RWPE2 (cell line): Measurements from ENCODE around the gene IPPK.

Experiments
- ATAC-seq: fragments of 200-7000 bp; cut with Tn5 transposase; 3 replicates; pipeline ENCODE4 v1.9.1; 2021; ENCODE audit warnings: low read depth
- DNase-seq: peaks from one replicate; pipeline ENCODE4 v3.0.0-alpha.2; 2020; ENCODE audit warnings: low spot score
- H3K27ac ChIP-seq: fragments of 450-650 bp; 2 replicates; pipeline ENCODE4 v1.5.1; 2017; ENCODE audit warnings: mild to moderate bottlenecking; ENCODE audit not compliant: poor library complexity, severe bottlenecking
- H3K27me3 ChIP-seq: fragments of 250-450 bp; sonication (Bioruptor Pico); 2 replicates; pipeline ENCODE4 v1.5.1; 2021; ENCODE audit warnings: mild to moderate bottlenecking, moderate library complexity; ENCODE audit not compliant: insufficient read depth, poor library complexity, severe bottlenecking
- H3K36me3 ChIP-seq: fragments of 250-450 bp; sonication (Bioruptor Pico); 2 replicates; pipeline ENCODE4 v1.5.1; 2020; ENCODE audit warnings: low read depth, mild to moderate bottlenecking, moderate library complexity
- H3K4me1 ChIP-seq: fragments of 250-450 bp; sonication (Bioruptor Pico); 2 replicates; pipeline ENCODE4 v1.5.1; 2021; ENCODE audit warnings: mild to moderate bottlenecking, moderate library complexity; ENCODE audit not compliant: insufficient read depth, poor library complexity, severe bottlenecking
- H3K4me3 ChIP-seq: fragments of 250-450 bp; sonication (Bioruptor Pico); 2 replicates; pipeline ENCODE4 v1.5.1; 2021; ENCODE audit warnings: mild to moderate bottlenecking, moderate library complexity; ENCODE audit not compliant: severe bottlenecking
- H3K9me3 ChIP-seq: fragments of 250-450 bp; sonication (Bioruptor Pico); 2 replicates; pipeline ENCODE4 v1.5.1; 2021; ENCODE audit warnings: mild to moderate bottlenecking, moderate library complexity; ENCODE audit not compliant: severe bottlenecking
- TF ChIP-seq, protein P1 (sequence below): fragments of 450-650 bp; IDR thresholded peaks from one replicate; pipeline ENCODE4 v1.5.1; 2017; ENCODE audit warnings: mild to moderate bottlenecking, moderate library complexity; ENCODE audit not compliant: poor library complexity, severe bottlenecking

The IPPK gene

DNA sequence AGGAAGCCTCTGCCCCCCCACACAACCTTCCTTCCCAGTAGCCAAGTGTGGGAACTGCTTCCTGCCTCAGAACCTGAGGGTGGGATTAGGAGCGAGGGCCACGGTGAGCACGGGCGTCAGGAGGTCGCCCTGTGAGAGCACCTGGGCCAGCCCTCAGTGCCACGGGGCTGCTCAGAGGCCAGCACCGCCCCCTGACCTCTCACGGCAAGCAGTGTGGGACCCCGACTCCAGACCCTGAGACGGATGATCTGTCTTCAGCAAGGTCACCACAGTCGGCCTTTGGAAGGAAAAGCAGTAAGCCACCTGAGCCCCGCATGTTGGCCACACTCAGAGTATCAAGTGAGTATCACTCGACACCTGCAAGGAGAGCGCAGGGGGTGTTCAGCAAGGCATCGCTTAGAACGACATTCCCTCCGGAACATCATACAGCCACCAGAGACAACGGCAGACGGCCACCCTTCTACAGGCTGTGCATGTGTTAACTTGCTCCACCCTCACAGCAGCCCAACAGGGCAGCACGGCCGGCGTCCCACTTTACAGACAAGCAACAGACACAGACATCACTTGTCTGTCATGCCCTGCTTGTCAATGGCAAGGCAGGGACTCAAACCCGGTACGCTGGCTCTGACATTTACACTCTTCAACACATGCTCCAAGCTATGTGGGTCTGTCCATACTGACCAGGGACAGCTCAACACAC is 50.2 kb downstream of the IPPK start:
- Histone ChIP-seq H3K27ac (no peak overlapping the region), H3K27me3 (no peaks in the 10 kb centered on the region), H3K9me3 (no peaks in the 10 kb centered on the region), H3K36me3 (peaks cover 29% of the 10 kb centered on the region), H3K4me3 (no peak overlapping the region), H3K4me1 (no peaks in the 10 kb centered on the region)
- ATAC-seq (no peak), DNase-seq (no peak)
- TF ChIP-seq, protein P1, sequence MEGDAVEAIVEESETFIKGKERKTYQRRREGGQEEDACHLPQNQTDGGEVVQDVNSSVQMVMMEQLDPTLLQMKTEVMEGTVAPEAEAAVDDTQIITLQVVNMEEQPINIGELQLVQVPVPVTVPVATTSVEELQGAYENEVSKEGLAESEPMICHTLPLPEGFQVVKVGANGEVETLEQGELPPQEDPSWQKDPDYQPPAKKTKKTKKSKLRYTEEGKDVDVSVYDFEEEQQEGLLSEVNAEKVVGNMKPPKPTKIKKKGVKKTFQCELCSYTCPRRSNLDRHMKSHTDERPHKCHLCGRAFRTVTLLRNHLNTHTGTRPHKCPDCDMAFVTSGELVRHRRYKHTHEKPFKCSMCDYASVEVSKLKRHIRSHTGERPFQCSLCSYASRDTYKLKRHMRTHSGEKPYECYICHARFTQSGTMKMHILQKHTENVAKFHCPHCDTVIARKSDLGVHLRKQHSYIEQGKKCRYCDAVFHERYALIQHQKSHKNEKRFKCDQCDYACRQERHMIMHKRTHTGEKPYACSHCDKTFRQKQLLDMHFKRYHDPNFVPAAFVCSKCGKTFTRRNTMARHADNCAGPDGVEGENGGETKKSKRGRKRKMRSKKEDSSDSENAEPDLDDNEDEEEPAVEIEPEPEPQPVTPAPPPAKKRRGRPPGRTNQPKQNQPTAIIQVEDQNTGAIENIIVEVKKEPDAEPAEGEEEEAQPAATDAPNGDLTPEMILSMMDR = no peak

DNA sequence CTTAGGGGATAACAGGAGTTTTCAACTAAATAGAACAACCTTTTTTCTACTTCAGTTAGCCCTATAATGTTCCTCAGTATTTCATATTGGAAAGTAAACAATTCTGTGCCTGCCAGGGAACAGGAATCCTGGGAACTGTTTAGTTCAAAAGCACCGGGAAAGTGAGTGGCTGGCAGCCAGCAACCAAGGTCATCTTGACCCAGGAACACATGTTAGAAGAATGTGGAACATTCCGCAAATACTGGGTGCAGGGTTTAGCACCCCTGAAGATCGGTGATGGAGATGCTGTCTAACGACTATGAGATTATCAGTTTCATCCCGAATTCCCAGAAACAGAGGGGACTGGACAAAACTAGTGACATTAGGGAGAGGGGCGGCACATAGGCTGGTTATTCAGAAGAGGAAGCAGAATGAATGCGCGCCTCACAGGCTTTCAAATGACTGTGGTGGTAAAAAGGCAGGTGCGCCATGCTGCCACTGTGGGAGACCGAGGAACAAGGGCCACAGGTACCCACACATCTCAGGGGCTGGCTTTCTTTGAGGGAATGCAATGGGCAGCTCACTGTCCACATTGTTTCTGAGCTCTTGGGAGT is 51.2 kb downstream of the IPPK start:
- no peak for DNase-seq
- TF ChIP-seq, protein P1 = no peak
- no peak for ATAC-seq
- H3K36me3 ChIP-seq = peaks cover 24% of the 10 kb centered on the region
- no peaks in the 10 kb centered on the region for H3K4me1 ChIP-seq
- no peaks in the 10 kb centered on the region for H3K9me3 ChIP-seq
- H3K27ac ChIP-seq = no peak overlapping the region
- no peak overlapping the region for H3K4me3 ChIP-seq
- H3K27me3 ChIP-seq = no peaks in the 10 kb centered on the region

- Histone ChIP-seq H3K36me3 (peaks cover 28% of the 10 kb centered on the region), H3K4me3 (no peak overlapping the region), H3K27ac (no peak overlapping the region), H3K4me1 (no peaks in the 10 kb centered on the region), H3K9me3 (no peaks in the 10 kb centered on the region), H3K27me3 (no peaks in the 10 kb centered on the region)
- ATAC-seq (no peak), DNase-seq (no peak)
- TF ChIP-seq, protein P1 = no peak
Observed at GRCh38 chr9:92617951-92618510, 51.9 kb downstream of the IPPK start.

DNA sequence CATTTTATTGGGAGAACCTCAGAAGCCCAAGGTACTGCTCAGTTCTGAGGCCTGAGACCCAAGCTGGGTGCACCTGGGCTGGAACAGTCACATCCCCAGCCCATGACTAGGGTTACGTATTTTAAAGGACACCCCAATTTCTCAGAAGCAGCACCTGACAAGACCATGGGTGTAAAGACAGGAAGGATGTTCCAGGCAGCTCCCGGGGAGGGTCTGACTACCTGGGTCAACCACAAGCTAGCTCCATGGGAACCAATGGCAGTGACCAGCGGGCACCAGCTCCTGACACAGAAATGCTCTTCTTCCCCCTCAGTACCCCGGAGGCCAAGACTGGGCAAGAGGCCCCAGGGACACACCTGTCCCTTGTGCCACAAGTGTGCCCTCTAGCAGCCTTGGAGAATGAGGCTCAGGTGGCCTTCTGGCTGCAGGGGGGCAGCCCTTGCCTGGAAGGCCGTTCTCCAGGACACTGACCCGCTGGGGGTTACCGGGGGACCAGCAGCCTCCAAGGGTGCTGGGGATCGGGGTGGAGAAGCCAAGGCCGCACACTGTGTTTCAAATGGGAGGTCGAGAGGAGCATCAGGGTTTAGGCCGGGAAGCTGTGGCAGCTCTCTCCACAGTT is 52.6 kb downstream of the IPPK start:
- Histone ChIP-seq H3K27me3 (no peaks in the 10 kb centered on the region), H3K9me3 (no peaks in the 10 kb centered on the region), H3K36me3 (peaks cover 30% of the 10 kb centered on the region), H3K4me3 (no peak overlapping the region), H3K4me1 (no peaks in the 10 kb centered on the region), H3K27ac (no peak overlapping the region)
- ATAC-seq (no peak), DNase-seq (no peak)
- TF ChIP-seq, protein P1 = no peak
